Neural progenitor cell (in vitro differentiated cells): Measurements from ENCODE around the gene DMAC2. TPM values are rescaled to one million over a fixed set of nuclear protein-coding genes. Genes with fewer than 3 reads are reported as not detected.

Source experiments
- DNase-seq: peaks from one replicate; pipeline ENCODE4 v3.0.0-alpha.2; 2016; ENCODE audit warnings: low spot score
- H2AFZ ChIP-seq: fragments of 200-600 bp; sonication (generic); replicated peaks from 2 replicates; pipeline ENCODE4 v1.6.1; 2016; ENCODE audit warnings: antibody characterized with exemption
- H3F3A ChIP-seq: fragments of 200-600 bp; sonication (generic); 2 replicates; pipeline ENCODE4 v1.6.1; 2016; ENCODE audit warnings: antibody characterized with exemption, low read depth
- H3K27ac ChIP-seq: fragments of 200-600 bp; sonication (generic); 2 replicates; pipeline ENCODE4 v1.5.1; 2016; ENCODE audit warnings: mild to moderate bottlenecking
- H3K27me3 ChIP-seq: fragments of 200-600 bp; sonication (generic); 2 replicates; pipeline ENCODE4 v1.6.1; 2016; ENCODE audit warnings: mild to moderate bottlenecking, moderate library complexity
- H3K36me3 ChIP-seq: fragments of 200-600 bp; sonication (generic); 2 replicates; pipeline ENCODE4 v1.5.1; 2016
- H3K4me1 ChIP-seq: fragments of 200-600 bp; sonication (generic); 2 replicates; pipeline ENCODE4 v1.6.1; 2016; ENCODE audit warnings: mixed run types
- H3K4me2 ChIP-seq: fragments of 200-600 bp; sonication (generic); 2 replicates; pipeline ENCODE4 v1.6.1; 2016
- H3K4me3 ChIP-seq: fragments of 200-600 bp; sonication (generic); 2 replicates; pipeline ENCODE4 v1.5.1; 2016
- H3K79me2 ChIP-seq: fragments of 200-600 bp; sonication (generic); 2 replicates; pipeline ENCODE4 v1.6.1; 2016; ENCODE audit warnings: low read depth
- H3K9ac ChIP-seq: fragments of 200-600 bp; sonication (generic); 2 replicates; pipeline ENCODE4 v1.6.1; 2016
- H3K9me3 ChIP-seq: fragments of 200-600 bp; sonication (generic); 2 replicates; pipeline ENCODE4 v1.5.1; 2016; ENCODE audit warnings: low read depth
- H4K20me1 ChIP-seq: fragments of 200-600 bp; sonication (generic); 2 replicates; pipeline ENCODE4 v1.6.1; 2016; ENCODE audit warnings: low read depth
- H3K27ac Mint-ChIP-seq: 3 replicates; pipeline ENCODE4 v1.8.0; 2021; ENCODE audit warnings: mixed read lengths
- H3K27me3 Mint-ChIP-seq: 2 replicates; pipeline ENCODE4 v1.8.0; 2022; ENCODE audit warnings: low read depth, mild to moderate bottlenecking, inconsistent platforms, moderate library complexity, mixed read lengths; ENCODE audit not compliant: insufficient read depth
- H3K36me3 Mint-ChIP-seq: 3 replicates; pipeline ENCODE4 v1.8.0; 2021; ENCODE audit warnings: mixed read lengths
- H3K4me1 Mint-ChIP-seq: 3 replicates; pipeline ENCODE4 v1.8.0; 2021; ENCODE audit warnings: mixed read lengths
- H3K4me3 Mint-ChIP-seq: 3 replicates; pipeline ENCODE4 v1.8.0; 2021; ENCODE audit warnings: mild to moderate bottlenecking, moderate library complexity, mixed read lengths
- H3K9me3 Mint-ChIP-seq: 3 replicates; pipeline ENCODE4 v1.8.0; 2020; ENCODE audit warnings: mixed read lengths
- EZH2 ChIP-seq: fragments of 200-600 bp; sonication (generic); IDR thresholded peaks from 2 replicates; pipeline ENCODE4 v1.6.1; 2017; ENCODE audit warnings: antibody characterized with exemption, mild to moderate bottlenecking, moderate library complexity
- EZH2phosphoT487 ChIP-seq: fragments of 200-600 bp; sonication (generic); IDR thresholded peaks from 2 replicates; pipeline ENCODE4 v1.6.1; 2017; ENCODE audit warnings: antibody characterized with exemption
- total RNA-seq: library from RNA; depleted of rRNA; stranded (reverse); fragments of >200 nt; gene quantifications from 2 replicates; pipeline ENCODE4 v1.2.3, GENCODE V29; 2015; ENCODE audit warnings: low replicate concordance
- TF ChIP-seq, protein P1 (sequence below): fragments of 200-600 bp; sonication (generic); IDR thresholded peaks from 2 replicates; pipeline ENCODE4 v1.5.1; 2017; ENCODE audit warnings: antibody characterized with exemption, mild to moderate bottlenecking

The DMAC2 gene
- total RNA-seq, 1 donor from 2014 or later = 39.8 TPM

DNA sequence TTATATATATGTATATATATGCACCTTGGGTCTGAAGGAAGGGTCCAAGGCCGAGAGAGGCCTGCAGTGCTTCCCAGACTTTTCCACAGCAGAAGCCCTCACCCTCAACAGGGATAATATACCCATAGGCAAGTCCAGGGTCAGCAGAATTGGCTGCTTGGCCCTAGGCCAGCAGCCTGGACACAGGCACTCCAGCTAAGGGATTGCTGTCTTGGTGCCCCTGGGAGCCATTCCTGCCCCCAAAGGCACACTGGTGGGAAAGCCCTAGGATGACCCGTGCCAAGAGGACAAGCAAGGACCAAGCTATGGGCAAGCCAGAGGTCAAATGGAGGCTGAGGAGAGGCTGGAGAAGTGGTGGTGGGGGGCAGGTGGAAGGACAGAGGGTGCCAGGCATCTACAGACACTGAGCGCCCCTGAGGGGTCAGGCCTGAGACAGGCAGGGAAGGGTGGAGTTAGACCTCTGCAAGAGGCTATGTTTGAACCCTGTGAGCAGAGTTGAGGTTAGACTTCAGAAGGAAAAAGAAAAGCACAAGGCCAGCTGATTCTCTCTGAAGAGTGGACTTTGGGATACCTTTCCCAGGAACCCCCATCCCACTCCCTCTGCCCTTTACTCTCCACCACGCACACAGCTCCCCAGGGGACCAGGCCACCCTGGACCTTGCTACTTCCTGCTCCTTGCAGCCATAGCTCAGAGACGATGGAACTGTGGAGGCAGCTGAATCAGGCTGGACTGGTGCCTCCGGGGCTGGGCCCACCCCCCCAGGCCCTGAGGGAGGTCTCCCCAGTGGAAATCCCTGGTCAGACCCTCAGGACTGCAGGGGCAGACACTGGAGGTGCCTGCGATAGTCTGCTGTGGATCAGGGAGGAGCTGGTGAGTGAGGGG lies 3.0 kb upstream of the DMAC2 start, which contains the start of gene ERICH4:
TSS of gene ERICH4 (plus strand) at position 684 of the 883 bp plus-strand sequence. CDS start at position 698, 14 bp downstream.
- H3K9me3 Mint-ChIP-seq = peaks cover 4% of the 10 kb centered on the region
- Histone ChIP-seq H3K4me1 (peaks cover 5% of the 10 kb centered on the region), H3K27me3 (peaks cover 12% of the 10 kb centered on the region), H3K9ac (no peak within 1 kb of the TSS), H3K9me3 (no peaks in the 10 kb centered on the region), H3K27ac (no peak within 1 kb of the TSS), H3K36me3 (no peaks in the 10 kb centered on the region), H3K4me2 (no peak within 1 kb of the TSS), H3F3A (no peaks in the 10 kb centered on the region), H2AFZ (no peak within 1 kb of the TSS), H3K79me2 (peaks cover 16% of the 10 kb centered on the region), H4K20me1 (no peaks in the 10 kb centered on the region), H3K4me3 (no peak within 1 kb of the TSS)
- no peak within 1 kb of the TSS for H3K4me3 Mint-ChIP-seq
- no peak within 1 kb of the TSS for H3K27ac Mint-ChIP-seq
- no peak for TF ChIP-seq EZH2
- TF ChIP-seq, protein P1, sequence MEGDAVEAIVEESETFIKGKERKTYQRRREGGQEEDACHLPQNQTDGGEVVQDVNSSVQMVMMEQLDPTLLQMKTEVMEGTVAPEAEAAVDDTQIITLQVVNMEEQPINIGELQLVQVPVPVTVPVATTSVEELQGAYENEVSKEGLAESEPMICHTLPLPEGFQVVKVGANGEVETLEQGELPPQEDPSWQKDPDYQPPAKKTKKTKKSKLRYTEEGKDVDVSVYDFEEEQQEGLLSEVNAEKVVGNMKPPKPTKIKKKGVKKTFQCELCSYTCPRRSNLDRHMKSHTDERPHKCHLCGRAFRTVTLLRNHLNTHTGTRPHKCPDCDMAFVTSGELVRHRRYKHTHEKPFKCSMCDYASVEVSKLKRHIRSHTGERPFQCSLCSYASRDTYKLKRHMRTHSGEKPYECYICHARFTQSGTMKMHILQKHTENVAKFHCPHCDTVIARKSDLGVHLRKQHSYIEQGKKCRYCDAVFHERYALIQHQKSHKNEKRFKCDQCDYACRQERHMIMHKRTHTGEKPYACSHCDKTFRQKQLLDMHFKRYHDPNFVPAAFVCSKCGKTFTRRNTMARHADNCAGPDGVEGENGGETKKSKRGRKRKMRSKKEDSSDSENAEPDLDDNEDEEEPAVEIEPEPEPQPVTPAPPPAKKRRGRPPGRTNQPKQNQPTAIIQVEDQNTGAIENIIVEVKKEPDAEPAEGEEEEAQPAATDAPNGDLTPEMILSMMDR = no peak
- TF ChIP-seq EZH2phosphoT487 = no peak
- H3K27me3 Mint-ChIP-seq = peaks cover 15% of the 10 kb centered on the region
- no peak for DNase-seq
- peaks cover under 1% of the 10 kb centered on the region for H3K36me3 Mint-ChIP-seq
- peaks cover 7% of the 10 kb centered on the region for H3K4me1 Mint-ChIP-seq

DNA sequence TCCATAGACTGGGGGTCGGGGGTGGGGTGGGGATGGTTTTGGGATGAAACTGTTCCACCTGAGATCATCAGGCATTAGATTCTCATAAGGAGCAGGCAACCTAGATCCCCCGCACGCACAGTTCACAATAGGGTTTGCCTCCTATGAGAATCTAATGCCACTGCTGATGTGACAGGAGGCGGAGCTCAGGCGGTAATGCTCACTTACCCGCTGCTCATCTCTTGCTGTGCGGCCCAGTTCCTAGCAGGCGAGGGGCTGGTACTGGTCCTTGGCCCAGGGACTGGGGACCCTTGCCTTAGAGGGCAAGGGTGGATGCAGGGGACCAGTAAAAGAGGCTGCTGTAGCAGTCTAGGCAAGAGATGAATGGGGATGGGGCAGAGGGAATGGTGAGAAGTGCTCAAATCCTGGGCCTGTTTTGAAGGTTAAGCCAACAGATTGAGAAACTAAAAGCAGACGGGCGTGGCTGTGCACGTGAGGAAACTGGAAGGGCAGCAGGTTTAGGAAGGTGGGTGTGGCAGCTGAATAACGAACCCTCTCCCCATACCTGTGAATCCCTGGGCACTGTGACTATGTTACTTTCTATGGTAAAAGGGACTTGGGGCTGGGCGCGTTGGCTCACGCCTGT lies 1.7 kb upstream of the DMAC2 start:
- Mint-ChIP-seq H3K4me1 (peaks cover 7% of the 10 kb centered on the region), H3K4me3 (no peak overlapping the region), H3K27ac (no peak overlapping the region), H3K27me3 (peaks cover 12% of the 10 kb centered on the region), H3K9me3 (peaks cover 4% of the 10 kb centered on the region), H3K36me3 (peaks cover 2% of the 10 kb centered on the region)
- Histone ChIP-seq H3K27ac (no peak overlapping the region), H3K36me3 (no peaks in the 10 kb centered on the region), H3K4me3 (no peak overlapping the region), H3K4me2 (no peak overlapping the region), H3F3A (no peaks in the 10 kb centered on the region), H3K79me2 (peaks cover 18% of the 10 kb centered on the region), H3K27me3 (peaks cover 3% of the 10 kb centered on the region), H3K4me1 (peaks cover 5% of the 10 kb centered on the region), H4K20me1 (no peaks in the 10 kb centered on the region), H3K9me3 (no peaks in the 10 kb centered on the region), H2AFZ (no peak overlapping the region), H3K9ac (no peak overlapping the region)
- no peak for DNase-seq
- TF ChIP-seq EZH2phosphoT487 = no peak

DNA sequence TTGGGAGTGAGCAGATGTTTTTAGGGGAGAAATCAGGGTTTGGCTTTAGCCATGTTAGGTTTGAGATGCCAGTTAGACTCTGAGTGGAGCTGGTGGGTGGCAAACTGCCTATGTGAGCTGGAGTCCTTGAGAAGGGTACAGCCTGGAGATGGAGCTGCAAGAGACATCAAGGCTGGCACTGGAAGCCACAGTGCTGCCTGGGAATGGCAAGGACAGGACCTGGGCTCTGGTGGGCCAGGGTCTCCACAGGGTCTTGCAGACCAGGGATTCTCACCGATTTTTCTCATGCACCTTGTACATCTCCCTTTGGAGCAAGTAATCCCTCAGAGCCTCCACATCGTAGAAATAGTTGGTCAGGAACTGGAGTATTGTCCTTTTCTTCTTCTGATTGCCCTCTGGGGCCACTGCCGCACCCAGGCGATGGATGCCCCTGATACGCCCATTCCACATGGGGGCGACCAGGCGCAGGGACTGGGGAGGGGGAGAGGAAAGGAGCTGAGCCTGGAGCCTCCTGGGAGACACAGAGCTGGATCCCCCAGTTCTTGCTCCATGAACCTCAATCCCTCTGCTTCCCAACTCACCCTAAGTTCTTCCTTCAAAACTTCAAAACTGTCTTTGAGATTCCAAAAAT lies 1.7 kb downstream of the DMAC2 start:
- H3K27ac ChIP-seq = no peak overlapping the region
- Mint-ChIP-seq H3K27me3 (peaks cover 5% of the 10 kb centered on the region), H3K36me3 (peaks cover 2% of the 10 kb centered on the region), H3K4me1 (peaks cover 7% of the 10 kb centered on the region), H3K27ac (no peak overlapping the region), H3K4me3 (peak overlapping the region; percentile 63), H3K9me3 (peaks cover 4% of the 10 kb centered on the region)
- no peaks in the 10 kb centered on the region for H3K9me3 ChIP-seq
- H3K4me1 ChIP-seq = peaks cover 5% of the 10 kb centered on the region
- H3K36me3 ChIP-seq = no peaks in the 10 kb centered on the region
- no peak overlapping the region for H3K9ac ChIP-seq
- no peaks in the 10 kb centered on the region for H4K20me1 ChIP-seq
- H3F3A ChIP-seq = no peaks in the 10 kb centered on the region
- peak overlapping the region; percentile 78 for H3K4me2 ChIP-seq
- H2AFZ ChIP-seq = no peak overlapping the region
- TF ChIP-seq EZH2 = no peak
- TF ChIP-seq, protein P1 = no peak
- no peak for TF ChIP-seq EZH2phosphoT487
- H3K4me3 ChIP-seq = no peak overlapping the region
- no peaks in the 10 kb centered on the region for H3K27me3 ChIP-seq
- H3K79me2 ChIP-seq = peaks cover 18% of the 10 kb centered on the region
- DNase-seq = no peak
